Tibial nerve (tissue), 4 donors: Measurements from ENCODE around the gene ZNF311. TPM values are rescaled to one million over a fixed set of nuclear protein-coding genes. Genes with fewer than 3 reads are reported as not detected.
"Not testable (repeated sequence)": the region's sequence is repeated elsewhere in the genome, so short reads cannot be mapped to it uniquely, and the experiment has no call there.

Source experiments
- DNase-seq, 2 donors: peaks; one replicate each; pipeline ENCODE4 v3.0.0-alpha.2; 2019; ENCODE audit warnings: low spot score in 2 of 2
- H3K27ac ChIP-seq, 4 donors: fragments of 200-600 bp; sonication (generic) in 3 of 4; one replicate each; pipeline ENCODE4 v1.5.1; 2017 to 2019; ENCODE audit warnings: mild to moderate bottlenecking in 1 of 4
- H3K27me3 ChIP-seq, 2 donors: fragments of 200-600 bp; sonication (generic) in 1 of 2; one replicate each; pipeline versions ENCODE4 v1.5.1 to v1.6.0; 2017 to 2019
- H3K36me3 ChIP-seq, 3 donors: fragments of 200-600 bp; sonication (generic); one replicate each; pipeline ENCODE4 v1.5.1; 2018 to 2019
- H3K4me1 ChIP-seq, 4 donors: fragments of 200-600 bp; sonication (generic) in 3 of 4; one replicate each; pipeline ENCODE4 v1.5.1; 2017 to 2019
- H3K4me3 ChIP-seq, 4 donors: fragments of 200-600 bp; sonication (generic) in 3 of 4; one replicate each; pipeline ENCODE4 v1.5.1; 2017 to 2019; ENCODE audit warnings: mild to moderate bottlenecking in 1 of 4, moderate library complexity in 1 of 4
- H3K9me3 ChIP-seq, 4 donors: fragments of 200-600 bp; sonication (generic) in 3 of 4; one replicate each; pipeline ENCODE4 v1.5.1; 2017 to 2019
- EP300 ChIP-seq, 2 donors: sonication (generic); formaldehyde crosslinking; IDR thresholded peaks; one replicate each; pipeline ENCODE4 v1.6.1; 2017; ENCODE audit warnings: antibody characterized with exemption in 2 of 2, mild to moderate bottlenecking in 1 of 2
- POLR2A ChIP-seq, 2 donors: fragments of 450-650 bp; IDR thresholded peaks; one replicate each; pipeline ENCODE4 v1.6.1; 2017; ENCODE audit warnings: antibody characterized with exemption in 2 of 2, mild to moderate bottlenecking in 2 of 2, moderate library complexity in 2 of 2
- WGBS, 2 donors: methylation state at CpG; one replicate each; pipeline ENCODE4 v1.1.5; 2018; 5-methylcytosine and 5-hydroxymethylcytosine counted together
- total RNA-seq, 4 donors: library from RNA; depleted of rRNA; stranded (reverse); fragments of >200 nt; gene quantifications; one replicate each; pipeline ENCODE4 v1.1.0, GENCODE V29; 2016
- TF ChIP-seq, protein P1 (sequence below), 5 experiments: fragments of 200-600 bp in 3 of 5; fragments of 450-650 bp in 2 of 5; sonication (generic) in 3 of 5; IDR thresholded peaks; one replicate each; pipeline ENCODE4 v1.5.1; 2016 to 2019; ENCODE audit warnings: antibody characterized with exemption in 5 of 5, mild to moderate bottlenecking in 3 of 5, moderate library complexity in 2 of 5

Gene ZNF311
- total RNA-seq, 4 donors from 2014 or later, result 0.84 to 3.7 (median 1.6) TPM

DNA sequence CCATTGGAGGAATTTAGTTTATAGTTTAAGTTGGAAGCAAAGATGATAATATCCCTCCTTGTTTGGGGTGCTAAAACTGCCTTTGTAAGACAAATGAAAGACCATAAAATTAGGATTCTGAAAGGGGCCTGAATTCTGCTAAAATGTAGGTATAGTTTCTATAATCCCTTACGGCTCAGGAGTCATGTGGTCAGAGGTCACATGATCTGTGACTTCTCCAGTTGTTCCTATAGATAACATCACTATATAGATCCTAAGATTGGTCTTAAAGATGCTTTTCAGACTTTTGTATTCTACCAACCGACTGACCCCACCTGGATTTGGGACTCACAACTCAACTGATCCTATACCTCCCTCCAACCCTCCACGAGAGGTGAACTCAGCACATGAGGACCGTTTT is 36.6 kb downstream of the ZNF311 start:
- no peak for DNase-seq
- Histone ChIP-seq H3K27me3 (no peaks in the 10 kb centered on the region), H3K27ac (no peak overlapping the region), H3K4me3 (no peak overlapping the region), H3K4me1 (no peaks in the 10 kb centered on the region), H3K36me3 (no peaks in the 10 kb centered on the region), H3K9me3 (peaks cover 0 to 6% (median 0%) of the 10 kb centered on the region in 4 donors)
- TF ChIP-seq, protein P1, sequence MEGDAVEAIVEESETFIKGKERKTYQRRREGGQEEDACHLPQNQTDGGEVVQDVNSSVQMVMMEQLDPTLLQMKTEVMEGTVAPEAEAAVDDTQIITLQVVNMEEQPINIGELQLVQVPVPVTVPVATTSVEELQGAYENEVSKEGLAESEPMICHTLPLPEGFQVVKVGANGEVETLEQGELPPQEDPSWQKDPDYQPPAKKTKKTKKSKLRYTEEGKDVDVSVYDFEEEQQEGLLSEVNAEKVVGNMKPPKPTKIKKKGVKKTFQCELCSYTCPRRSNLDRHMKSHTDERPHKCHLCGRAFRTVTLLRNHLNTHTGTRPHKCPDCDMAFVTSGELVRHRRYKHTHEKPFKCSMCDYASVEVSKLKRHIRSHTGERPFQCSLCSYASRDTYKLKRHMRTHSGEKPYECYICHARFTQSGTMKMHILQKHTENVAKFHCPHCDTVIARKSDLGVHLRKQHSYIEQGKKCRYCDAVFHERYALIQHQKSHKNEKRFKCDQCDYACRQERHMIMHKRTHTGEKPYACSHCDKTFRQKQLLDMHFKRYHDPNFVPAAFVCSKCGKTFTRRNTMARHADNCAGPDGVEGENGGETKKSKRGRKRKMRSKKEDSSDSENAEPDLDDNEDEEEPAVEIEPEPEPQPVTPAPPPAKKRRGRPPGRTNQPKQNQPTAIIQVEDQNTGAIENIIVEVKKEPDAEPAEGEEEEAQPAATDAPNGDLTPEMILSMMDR (IDR thresholded peaks at IDR 0.05), result no peak
- no peak for TF ChIP-seq POLR2A (IDR thresholded peaks at IDR 0.05)
- TF ChIP-seq EP300 (IDR thresholded peaks at IDR 0.05), result no peak
- WGBS, 2 donors, result 81 to 82% methylated on average over 4 of the region's 4 CpGs

DNA sequence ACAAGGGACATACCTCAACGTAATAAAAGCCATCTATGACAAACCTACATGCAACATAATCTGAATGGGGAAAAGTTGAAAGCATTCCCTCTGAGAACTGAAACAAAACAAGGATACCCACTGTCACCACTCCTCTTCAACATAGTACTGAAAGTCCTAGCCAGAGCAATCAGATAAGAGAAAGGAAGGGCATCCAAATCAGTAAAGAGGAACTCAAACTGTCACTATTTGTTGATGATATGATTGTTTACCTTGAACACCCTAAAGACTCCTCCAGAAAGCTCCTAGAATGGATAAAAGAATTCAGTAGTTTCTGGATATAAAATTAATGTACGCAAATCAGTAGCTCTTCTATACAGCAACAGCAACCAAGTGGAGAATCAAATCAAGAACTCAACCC is 39.4 kb downstream of the ZNF311 start:
- peaks cover 0 to 6% (median 0%) of the 10 kb centered on the region in 4 donors for H3K9me3 ChIP-seq
- no peaks in the 10 kb centered on the region for H3K36me3 ChIP-seq
- TF ChIP-seq POLR2A (IDR thresholded peaks at IDR 0.05), result no peak
- TF ChIP-seq EP300 (IDR thresholded peaks at IDR 0.05), result no peak
- TF ChIP-seq, protein P1 (IDR thresholded peaks at IDR 0.05), result no peak
- no peak overlapping the region for H3K4me3 ChIP-seq
- peaks cover 0 to under 1% of the 10 kb centered on the region in 2 donors for H3K27me3 ChIP-seq
- WGBS, 2 donors, result 85 to 88% methylated on average over 2 of the region's 2 CpGs
- no peaks in the 10 kb centered on the region for H3K4me1 ChIP-seq
- no peak for DNase-seq
- H3K27ac ChIP-seq, result no peak overlapping the region

DNA sequence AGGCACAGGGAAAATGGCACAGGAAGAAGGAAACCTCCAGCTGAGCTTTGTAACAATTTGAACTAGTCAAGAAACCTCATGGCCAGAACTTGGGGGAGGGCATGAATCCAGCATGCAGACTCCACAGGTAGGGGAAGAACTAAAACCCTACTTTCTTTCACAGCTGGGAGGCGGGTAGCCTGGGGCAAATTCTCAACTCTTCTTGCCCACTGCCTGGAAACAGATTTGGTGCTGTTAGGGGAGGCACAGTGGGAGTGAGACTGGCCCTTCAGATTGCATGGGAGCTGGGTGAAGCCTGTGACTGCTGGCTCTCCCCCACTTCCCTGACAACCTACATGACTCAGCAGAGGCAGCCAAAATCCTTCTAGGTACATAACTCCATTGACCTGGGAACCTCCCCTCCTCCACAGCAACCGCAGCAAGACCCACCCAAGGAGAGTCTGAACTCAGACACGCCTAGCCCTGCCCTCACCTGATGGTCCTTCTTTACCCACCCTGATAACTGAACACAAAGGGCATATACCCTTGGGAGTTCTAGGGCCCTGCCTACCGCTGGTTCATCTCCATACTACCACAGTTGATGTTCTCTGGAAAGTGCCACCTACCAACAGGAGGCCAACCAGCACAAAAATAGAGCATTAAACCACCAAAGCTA is 44.1 kb downstream of the ZNF311 start:
- no peaks in the 10 kb centered on the region for H3K4me1 ChIP-seq
- H3K9me3 ChIP-seq, result no peaks in the 10 kb centered on the region
- no peak for DNase-seq
- H3K4me3 ChIP-seq, result no peak overlapping the region
- TF ChIP-seq EP300 (IDR thresholded peaks at IDR 0.05), result no peak
- TF ChIP-seq, protein P1 (IDR thresholded peaks at IDR 0.05), result no peak
- TF ChIP-seq POLR2A (IDR thresholded peaks at IDR 0.05), result no peak
- H3K27ac ChIP-seq, result no peak overlapping the region
- H3K36me3 ChIP-seq, result no peaks in the 10 kb centered on the region
- peaks cover 0 to 15% of the 10 kb centered on the region in 2 donors for H3K27me3 ChIP-seq
- 86 to 91% methylated on average over 4 of the region's 4 CpGs for WGBS, 2 donors

DNA sequence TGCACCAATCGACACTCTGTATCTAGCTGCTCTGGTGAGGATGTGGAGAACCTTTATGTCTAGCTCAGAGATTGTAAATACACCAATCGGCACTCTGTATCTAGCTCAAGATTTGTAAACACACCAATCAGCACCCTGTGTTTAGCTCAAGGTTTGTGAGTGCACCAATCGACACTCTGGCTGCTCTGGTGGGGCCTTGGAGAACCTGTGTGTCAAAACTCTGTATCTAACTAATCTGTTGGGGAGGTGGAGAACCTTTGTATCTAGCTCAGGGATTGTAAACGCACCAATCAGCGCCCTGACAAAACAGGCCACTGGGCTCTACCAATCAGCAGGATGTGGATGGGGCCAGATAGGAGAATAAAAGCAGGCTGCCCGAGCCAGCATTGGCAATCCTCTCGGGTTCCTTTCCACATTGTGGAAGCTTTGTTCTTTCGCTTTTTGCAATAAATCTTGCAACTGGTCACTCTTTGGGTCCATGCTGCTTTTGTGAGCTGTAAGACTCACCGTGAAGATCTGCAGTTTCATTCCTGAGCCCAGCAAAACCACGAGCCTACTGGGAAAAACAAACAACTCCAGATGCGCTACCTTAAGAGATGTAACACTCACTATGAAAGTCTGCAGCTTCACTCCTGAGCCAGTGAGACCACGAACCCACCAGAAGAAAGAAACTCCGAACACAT is 46.4 kb downstream of the ZNF311 start:
- WGBS, 2 donors, result 82 to 92% methylated on average over 12 to 13 of the region's 13 CpGs
- not testable (repeated sequence) for H3K9me3 ChIP-seq, H3K27ac ChIP-seq, H3K36me3 ChIP-seq, H3K4me3 ChIP-seq, DNase-seq, H3K4me1 ChIP-seq
- H3K27me3 ChIP-seq, result peaks cover 0 to 36% of the 10 kb centered on the region in 2 donors

DNA sequence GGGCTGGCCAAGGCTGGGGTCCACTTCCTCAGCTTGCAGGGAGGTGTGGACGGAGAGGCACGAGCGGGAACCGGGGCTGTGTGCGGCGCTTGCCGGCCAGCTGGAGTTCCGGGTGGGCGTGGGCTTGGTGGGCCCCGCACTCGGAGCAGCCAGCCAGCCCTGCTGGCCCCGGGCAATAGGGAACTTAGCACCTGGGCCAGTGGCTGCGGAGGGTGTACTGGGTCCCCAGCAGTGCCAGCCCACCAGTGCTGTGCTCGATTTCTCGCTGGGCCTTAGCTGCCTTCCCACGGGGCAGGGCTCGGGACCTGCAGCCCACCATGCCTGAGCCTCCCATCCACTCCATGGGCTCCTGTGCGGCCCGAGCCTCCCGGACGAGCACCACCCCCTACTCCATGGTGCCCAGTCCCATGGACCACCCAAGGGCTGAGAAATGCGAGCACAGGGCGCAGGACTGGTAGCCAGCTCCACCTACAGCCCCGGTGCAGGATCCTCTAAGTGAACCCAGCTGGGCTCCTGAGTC is 47.3 kb downstream of the ZNF311 start:
- Histone ChIP-seq H3K27me3 (peaks cover 0 to 40% of the 10 kb centered on the region in 2 donors), H3K4me1 (peaks cover 0 to 14% (median 3%) of the 10 kb centered on the region in 4 donors)
- not testable (repeated sequence) for H3K27ac ChIP-seq, DNase-seq, H3K9me3 ChIP-seq, H3K36me3 ChIP-seq, H3K4me3 ChIP-seq
- 94 to 97% methylated on average over 15 to 22 of the region's 24 CpGs for WGBS, 2 donors

DNA sequence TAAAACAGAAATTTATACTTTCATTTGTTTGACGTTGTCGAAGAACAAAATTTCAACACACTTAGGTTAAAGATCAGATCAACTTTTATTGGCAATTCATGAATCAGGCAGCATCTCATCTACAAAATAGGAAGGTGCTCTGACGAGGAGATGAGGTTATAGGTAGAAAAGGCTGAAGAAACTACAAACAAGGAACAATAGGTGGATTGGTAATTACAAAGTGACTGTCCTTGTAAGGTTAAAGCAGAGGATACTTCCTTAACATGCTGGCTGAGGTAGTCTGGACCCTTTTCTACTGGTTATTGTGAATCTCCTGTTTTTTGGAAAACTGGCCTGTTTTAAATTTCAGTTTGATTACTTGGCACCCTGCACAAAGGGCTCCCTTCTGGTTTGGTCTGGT is 48.8 kb downstream of the ZNF311 start:
- Histone ChIP-seq H3K9me3 (no peaks in the 10 kb centered on the region), H3K36me3 (no peaks in the 10 kb centered on the region), H3K27ac (no peak overlapping the region), H3K27me3 (peaks cover 0 to 40% of the 10 kb centered on the region in 2 donors), H3K4me3 (no peak overlapping the region), H3K4me1 (peaks cover 0 to 14% (median 3%) of the 10 kb centered on the region in 4 donors)
- TF ChIP-seq EP300 (IDR thresholded peaks at IDR 0.05), result no peak
- TF ChIP-seq POLR2A (IDR thresholded peaks at IDR 0.05), result no peak
- TF ChIP-seq, protein P1 (IDR thresholded peaks at IDR 0.05), result no peak
- DNase-seq, result no peak
- 82 to 85% methylated on average over 3 of the region's 3 CpGs for WGBS, 2 donors
